Medulla oblongata (tissue), 1 donor: ENCODE results near the gene MYPN.
"Not testable (repeated sequence)": the region's sequence is repeated elsewhere in the genome, so short reads cannot be mapped to it uniquely, and the experiment has no call there.

Experiments
- DNase-seq: peaks from one replicate; pipeline ENCODE4 v3.0.0-alpha.2; 2015; ENCODE audit errors: extremely low spot score

MYPN gene

DNA sequence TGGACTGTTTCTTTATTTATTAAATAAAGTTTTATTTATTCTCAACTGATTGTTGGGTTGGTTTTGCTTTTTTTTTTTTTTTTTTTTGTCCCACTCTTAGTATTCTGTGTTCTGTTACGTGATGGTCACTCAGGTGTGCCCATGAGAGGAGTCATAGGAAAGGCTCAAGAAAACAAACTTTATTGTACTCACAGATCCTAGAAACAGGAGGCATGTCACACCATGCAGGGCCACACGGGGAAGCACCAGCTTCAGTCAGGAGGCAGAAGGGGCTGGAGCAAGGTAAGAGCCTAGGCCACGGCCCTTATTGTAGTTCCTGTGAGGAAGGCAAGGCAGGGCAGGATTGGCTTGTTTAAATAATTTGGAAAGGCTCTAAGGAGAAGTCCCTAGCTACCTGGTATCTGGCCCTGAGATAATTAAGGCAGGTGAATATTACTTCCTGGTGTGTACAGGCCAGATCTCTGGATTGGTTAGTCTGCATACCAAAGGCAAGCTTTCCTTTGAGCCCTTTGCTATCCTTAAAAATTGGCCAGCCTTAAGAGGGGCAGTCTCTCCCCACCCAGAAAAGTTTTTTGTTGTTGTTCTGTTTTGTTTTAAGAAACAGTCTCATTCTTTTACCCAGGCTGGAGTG, 114.4 kb downstream of the MYPN start:
- no peak for DNase-seq

DNA sequence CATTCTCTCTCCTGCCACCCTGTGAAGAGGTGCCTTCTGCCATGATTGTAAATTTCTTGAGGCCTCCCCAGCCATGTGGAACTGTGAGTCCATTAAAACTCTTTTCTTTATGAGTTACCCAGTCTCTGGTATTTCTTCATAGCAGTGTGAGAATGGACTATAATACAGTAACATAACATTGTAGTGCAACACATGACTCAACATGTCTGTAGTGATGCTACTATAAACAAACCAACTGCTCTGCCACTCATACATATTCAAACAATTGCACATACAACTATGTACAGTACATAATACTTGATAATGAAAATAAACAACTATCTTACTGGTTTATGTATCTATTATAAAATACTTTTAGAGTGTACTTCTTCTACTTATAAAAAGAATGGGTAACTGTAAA, 115.5 kb downstream of the MYPN start:
- DNase-seq = no peak

DNA sequence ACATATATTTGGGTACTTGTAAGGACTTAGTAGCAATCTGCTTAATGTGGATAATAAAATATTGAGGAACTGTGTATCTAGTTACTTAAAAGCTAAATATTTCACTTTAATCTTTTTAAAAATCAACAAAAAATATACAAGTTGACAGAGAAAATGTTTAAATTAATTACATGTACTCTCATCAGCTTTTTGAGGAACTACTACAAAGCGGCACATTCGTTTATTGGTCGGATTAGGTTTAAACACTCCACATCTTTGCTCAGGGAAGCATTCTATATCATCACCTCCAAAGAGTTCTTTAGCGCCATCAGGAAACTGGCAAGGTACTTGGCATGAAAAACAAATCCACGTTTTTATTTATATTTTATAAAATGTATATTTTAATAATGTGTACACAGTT, 121.0 kb downstream of the MYPN start:
- DNase-seq = no peak

DNA sequence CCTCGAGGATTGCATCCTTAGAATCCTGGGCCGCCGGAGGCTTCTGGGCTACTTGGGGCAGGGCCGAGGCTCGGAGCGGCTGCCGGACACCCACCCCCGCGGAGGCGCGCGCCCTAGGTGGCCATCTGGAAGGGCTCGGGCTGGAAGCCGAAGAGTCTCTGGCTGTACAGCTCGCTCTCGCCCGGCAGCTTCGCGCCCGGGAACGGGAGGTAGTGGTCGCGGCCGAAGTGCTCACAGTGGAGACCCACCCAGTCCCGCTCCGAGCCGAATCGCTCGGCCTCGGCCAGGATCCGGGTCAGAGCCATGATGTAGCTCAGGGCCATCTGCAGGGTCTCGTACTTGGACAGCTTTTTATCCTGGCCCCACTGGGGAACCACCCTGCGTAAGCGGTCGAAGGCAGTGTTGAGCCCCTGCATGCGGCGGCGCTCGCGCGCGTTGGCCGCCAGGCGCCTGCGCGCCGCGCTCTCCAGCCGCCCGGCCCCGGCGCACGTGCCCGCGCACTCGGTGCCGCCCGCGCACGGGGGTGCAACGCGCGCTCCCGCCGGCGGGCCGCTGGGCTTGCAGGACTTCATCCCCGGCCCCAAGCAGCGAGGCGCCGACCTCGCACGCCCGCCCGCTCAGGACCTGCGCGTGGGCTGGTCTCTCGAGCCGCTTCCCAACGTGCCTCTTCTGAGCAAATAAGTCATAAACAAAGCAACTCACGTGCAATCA, 122.0 kb downstream of the MYPN start:
- DNase-seq = peak; percentile 72

DNA sequence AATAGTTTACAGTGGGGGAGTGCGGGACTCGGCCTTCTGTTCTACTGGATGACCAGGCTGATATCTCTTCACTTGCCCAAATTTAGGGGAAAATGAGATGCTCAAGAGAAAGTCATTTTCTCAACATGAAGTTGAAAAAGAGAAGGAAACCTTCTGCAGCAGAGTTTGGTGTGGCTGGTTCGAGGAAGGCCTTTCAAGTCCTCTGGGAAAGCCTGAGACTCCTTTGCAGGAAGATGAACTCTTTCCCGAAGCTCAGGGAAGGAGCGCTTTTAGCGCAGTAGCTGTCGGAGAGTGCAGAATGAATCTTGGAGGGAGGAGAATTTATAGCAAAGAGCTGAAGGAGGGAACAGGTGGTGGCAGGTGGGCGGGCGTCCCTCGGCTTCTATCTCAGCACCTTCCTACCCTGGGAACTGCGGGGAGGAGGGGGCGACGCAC, 122.5 kb downstream of the MYPN start, which contains the start of gene ATOH7:
Gene ATOH7 (minus strand): TSS at position 297 of the 435 bp plus-strand sequence. CDS start 436 bp downstream, outside the sequence.
- no peak for DNase-seq

DNA sequence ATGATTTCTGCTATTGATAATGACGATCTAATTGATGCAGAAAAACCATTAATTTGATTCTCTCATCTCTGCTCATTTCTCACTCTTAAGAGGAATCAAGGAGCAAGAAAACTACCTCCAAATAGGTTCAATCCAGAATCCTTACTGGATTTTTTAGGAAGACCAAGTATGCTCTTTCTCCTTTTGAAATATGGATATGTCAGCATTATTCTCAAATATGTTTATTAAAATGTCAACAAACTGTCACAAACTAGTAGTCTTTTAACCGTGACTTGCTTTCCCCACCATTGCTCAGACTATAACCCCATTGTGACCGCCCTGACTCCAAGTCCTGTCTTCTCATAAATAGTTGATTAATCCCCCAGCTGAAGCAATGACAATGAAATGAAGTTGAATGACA, 123.8 kb downstream of the MYPN start:
- no peak for DNase-seq

DNA sequence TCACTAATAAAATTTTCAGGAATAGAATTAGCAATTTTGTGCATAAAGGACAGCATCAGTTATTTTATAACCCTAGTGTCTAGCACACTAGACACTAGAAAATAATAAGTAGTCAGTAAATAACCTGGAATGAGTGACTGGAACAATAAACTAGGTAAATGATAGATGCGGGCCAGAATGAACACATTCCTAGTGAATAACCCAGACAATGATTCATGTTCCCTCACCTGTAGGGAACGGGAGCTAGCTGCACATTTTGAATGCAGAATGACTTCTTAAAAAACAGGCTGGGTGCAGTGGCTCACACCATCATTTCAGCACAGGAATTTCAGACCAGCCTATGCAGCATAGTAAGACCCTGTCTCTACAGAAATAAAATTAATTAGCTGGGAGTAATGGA, 125.8 kb downstream of the MYPN start:
- no peak for DNase-seq

DNA sequence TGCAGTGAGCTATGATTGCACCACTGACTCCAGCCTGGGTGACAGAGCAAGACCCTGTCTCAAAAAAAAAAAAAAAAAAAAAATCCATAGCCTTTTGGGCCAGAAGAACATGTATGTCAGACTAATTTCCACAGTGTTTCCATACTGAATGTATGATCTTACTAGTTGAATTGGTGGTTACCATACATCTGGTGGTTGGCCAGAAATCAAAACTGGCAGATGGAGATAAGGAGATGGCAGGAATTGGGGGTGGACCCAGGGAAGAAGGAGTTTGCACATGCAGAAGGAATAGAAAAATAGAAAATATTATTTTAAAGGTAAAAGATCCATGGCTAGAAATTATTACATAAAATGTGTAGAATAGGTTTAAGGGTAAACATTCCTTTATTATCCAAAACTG, 126.3 kb downstream of the MYPN start:
- DNase-seq = no peak

DNA sequence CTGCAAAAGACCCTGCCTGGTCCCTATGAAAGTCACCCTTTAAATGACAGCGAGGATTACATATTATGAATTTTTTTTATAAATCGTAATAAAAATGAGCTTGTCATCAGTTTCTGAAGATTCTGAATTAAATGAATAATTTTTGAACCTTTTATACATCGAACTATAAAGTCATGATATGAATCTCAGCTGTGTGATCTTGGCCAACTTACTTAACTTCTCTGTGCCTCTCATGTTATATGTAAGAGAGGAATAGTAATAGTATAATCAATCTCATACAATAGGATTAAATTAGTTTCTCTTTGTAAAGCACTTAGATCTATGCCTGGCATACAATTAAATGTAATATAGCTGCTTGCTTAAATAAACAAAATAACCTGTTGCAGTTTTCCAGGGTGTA, 127.9 kb downstream of the MYPN start:
- no peak for DNase-seq

DNA sequence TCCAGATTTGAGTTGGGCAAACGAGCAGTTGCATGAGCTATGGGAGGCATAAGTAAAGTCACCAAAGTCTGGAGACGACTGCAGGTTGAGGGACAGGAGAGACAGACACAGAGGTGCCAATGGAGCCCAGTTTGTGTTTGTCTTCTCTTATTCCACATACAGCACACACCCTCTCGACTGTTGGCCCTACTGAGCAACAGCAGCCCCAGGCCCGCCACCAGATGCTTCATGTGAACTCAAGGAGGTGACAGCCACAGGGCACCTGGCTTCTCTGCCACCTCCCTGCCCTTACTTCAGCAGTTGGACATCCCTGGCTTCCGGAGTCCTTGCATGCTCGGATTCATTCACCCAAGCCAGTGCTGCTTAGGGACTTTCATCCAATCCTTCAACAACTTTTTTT, 129.1 kb downstream of the MYPN start:
- DNase-seq = no peak

DNA sequence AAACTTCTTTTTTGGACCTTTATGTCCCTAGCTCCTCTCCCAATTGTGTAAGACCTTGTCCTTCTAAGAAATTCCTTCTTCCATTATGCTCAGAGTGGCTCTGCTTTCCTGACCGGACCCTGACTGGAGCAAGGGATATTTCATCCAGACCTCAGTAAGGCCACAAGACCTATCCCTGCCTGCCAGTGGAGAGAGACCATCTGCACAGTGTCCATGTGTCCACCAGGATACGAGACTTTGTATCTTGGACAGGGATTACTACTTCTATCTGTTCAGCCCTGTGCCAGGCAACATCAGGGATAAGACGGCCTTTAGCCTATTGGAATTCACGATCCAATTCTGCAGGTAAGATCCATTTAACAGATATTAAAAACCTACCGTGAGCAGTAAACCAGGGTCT, 129.8 kb downstream of the MYPN start:
- DNase-seq = no peak

DNA sequence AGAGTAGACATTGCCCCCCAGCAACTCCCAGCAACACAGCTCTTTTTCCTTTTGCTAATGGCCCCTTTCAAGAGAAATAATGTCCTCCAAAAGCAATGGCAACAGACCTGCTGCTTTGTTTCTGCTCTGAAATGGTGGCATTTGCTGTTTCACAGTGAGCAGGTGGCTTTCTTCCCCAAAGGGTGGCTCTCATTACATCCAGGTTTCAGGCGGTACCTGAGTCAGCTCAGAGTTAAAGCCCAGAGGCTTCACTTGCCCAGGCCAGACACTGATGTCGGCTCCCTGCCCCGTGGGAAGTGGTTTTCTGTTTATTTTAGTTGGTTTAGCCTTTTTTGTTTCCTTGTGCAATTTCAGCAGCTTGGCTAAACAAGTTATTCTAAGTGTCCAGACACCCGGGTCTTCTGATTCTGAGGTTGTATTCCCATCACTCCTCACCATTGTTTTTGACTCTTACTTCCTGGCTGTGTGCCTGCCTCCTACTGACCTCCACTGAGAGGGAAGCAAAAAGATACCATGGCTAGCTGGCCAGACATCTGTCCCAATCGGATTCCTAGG, 130.4 kb downstream of the MYPN start:
- DNase-seq = no peak

DNA sequence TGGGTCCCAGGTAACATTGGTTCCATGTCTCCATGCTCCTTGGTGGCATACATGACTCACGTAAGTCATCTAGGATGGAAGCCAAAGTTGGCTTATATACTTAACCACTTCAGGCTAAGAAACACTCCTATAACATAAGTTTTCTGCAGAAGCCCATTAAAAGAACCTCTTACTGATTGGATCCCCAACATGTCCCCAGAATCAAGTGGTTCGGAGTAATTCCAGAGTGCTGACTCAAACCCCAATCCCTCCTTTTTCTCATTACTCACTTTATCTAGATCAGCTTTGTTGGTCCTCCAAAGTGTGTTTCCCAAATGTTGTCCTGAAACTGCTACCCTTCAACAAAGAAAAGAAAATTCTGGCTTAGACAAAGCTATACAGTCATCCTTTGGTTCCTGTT, 132.8 kb downstream of the MYPN start:
- no peak for DNase-seq

DNA sequence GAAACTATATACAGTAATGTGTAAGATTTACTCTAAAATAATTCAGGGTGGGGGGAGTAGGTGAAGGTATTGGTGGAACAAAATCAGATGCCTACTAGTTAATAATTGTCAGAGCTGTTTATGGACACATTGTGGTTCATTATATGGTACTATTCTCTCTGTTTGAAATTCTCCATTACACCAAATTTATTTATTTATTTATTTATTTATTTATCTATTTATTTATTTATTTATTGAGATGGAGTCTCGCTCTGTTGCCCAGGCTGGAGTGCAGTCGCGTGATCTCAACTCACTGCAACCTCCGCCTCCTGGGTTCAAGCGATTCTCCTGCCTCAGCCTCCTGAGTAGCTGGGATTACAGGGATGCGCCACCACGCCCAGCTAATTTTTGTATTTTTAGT, 137.1 kb downstream of the MYPN start:
- DNase-seq = not testable (repeated sequence)

DNA sequence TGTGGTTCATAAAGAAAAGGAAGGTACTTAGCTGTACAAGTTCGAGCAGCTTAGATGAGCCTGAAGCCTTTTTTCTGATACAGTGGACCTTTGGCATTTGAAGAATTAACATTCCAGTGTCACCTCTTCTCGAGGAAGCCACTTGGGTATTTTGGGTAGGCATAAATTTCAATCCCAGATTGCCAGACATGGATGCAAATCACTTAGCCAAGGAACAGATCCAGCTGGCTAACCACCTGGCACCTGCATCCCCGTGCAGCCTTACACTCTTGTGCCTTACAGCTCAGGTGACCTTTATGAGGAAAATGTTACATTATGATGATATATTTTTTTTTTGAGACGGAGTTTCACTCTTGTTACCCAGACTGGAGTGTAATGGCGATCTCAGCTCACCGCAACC, 138.6 kb downstream of the MYPN start:
- no peak for DNase-seq

DNA sequence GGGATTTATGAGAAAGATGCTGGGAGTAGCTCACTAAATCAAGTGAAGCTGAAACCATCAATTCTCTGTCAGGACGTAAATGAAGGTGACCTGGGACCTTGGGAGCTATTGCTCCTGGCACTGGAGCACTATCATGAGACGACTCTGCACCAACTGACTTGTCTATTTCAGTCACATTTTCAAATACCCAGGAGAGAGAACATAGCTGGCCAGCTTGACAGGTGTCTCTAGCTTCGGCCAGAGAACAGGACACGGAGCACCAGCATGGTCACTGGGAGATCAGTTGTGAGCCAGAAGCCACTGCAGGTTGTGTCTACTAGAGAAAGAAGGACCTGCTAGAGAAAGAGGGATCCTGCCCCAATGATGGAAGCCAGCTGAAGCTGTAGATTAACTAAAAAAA, 140.0 kb downstream of the MYPN start:
- no peak for DNase-seq

DNA sequence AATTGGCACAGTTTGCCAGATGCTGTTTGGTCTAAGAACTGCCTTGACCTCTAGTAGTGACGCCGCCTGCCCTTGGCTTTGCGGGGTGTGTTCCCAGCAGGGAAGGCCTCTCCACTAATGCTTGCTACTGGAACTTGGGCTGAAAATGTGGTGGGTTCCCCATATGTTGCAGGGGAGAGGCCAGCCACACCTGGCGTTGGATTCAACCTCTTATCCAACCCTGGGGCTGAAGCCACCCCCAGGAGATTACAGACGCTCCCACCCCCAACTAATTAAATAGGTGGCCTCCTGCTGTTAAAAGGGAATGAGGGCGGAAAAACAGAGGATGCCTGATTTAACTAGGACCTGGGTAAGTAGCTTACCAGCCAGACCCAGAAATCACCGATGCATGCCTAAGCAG, 141.9 kb downstream of the MYPN start:
- no peak for DNase-seq

DNA sequence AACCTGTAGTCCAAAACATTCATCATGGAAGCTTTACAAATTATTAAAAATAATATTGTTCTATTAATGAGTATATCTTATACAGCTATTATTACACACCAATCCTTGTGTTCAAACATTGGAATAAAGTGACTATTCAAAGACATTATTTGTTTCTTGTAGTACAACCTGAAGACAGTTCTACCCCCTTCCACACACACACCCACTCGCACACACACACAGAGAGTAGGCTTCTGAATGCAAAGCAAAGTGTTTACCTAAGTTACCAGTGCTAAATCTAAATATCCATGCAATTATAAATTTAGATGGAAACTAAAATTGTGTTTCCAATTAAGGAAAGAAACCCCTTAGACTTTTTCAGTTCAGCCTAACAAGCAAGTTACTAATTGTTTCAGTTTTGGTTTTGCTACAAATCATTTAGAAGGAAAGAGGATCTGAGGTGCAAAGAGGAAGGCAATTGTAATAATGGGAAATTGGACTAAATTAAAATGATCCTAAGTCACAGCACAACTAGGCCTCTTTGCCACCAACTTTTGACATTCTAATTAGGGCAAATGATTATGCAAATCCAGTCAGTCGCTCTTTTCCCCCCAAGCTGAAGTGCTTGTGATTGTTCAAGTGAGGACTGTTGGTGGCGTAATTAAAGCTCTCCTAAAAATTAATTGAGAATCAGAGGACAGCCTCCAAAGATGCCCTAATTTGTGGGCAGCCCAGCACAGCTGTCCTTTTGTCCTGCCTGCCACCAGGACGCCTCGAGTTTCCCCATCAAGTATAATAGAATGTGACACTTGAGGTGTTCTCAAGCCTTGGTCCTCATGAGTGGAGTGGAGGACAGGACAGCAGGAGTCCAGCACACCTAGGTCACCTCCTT, 142.6 kb downstream of the MYPN start:
- DNase-seq = no peak

DNA sequence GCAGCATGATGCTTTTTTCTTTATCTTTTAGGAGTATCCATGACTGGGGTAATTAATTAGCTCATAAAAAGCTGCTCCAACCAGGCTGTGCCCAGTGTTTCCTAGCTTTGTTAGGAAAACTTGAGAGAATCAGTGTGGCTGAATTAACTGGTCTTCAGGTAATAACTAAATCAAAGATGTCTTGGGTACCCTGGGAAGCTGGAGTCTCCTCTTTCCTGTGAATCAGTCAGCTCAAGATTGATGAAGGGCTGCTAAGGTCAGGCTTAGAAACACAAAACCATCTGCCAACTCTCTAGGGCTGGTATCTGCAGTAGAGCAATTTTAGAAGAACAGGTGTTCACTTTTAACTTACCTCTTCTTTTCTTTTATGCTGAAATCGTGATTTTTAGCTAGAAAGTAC, 144.1 kb downstream of the MYPN start:
- DNase-seq = no peak

DNA sequence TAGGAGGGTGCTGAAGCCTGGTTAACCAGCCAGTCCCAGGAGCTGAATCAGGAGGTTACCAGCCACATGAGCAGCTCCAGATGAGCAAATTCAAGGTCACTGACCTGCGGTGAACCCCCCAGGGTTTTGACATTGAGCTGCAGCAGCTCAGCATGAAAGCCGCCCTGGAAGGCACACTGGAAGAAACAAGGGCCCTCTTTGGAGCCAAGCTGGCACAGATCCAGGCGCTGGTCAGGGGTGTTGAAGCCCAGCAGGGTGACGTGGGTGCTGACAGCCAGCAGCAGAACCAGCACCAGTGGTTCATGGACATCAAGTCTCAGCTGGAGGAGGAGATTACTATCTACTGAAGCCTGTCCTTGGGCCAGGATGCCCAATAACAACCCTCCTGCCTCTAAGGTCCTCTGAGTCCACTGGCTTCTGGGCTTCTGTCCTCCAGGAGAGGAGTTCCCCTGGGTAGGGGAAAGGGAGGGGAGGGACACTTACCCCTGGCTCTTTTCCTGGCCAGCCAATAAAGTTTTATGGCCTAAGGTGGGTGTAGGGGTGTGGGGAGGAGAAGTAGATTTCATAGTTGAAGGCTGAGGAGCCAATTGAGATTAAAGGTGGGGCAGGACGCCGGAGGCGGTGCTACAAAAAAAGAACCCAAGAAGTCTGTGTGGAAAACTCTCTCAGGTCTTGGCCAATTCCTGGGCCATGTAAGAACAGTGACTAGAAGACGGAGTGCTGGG, 152.0 kb downstream of the MYPN start:
- peak; percentile 37 for DNase-seq
